ENCODE measurements around the gene DGAT2. TPM values are rescaled to one million over a fixed set of nuclear protein-coding genes. Genes with fewer than 3 reads are reported as not detected.
A peak's percentile ranks its signal among the peaks of the same experiment; 100 is the strongest.

The DGAT2 gene
- total RNA-seq = 7.4 TPM
- long read RNA-seq, transcript DGAT2-201 (8 exons, 2,453 nt) = major isoform, 20 of 23 reads
- long read RNA-seq, partial matches to known transcripts = 2 of 23 reads
- long read RNA-seq, other reads (novel, unspliced or antisense) = 0 of 23 reads

- peaks cover 38% of the 10 kb centered on the region for H3K4me1 ChIP-seq
- DNase-seq (peak; percentile 88), ATAC-seq (peak; percentile 84 to 90)
- H3K36me3 ChIP-seq = no peaks in the 10 kb centered on the region
- H3K27ac ChIP-seq = peak within 1 kb of the TSS; percentile 71
- peak; percentile 18 for TF ChIP-seq CTCF (IDR thresholded peaks at IDR 0.05)
- H3K4me3 ChIP-seq = peak within 1 kb of the TSS; percentile 59
- peaks cover 24% of the 10 kb centered on the region for H3K27me3 ChIP-seq (ENCODE audit: low read depth)
- intact Hi-C loops (cut with DNase I) = no loop called here
- no peaks in the 10 kb centered on the region for H3K9me3 ChIP-seq
These were observed at the start of gene DGAT2 for GRCh38 chr11:75768112-75768908. Gene DGAT2, plus strand, starts transcription at chr11:75768778. Its CDS starts 214 bp downstream, at chr11:75768992.

GRCh38 chr11:75719340-75720239 is 49.0 kb upstream of the DGAT2 start:
- no peaks in the 10 kb centered on the region for H3K27me3 ChIP-seq (ENCODE audit: low read depth)
- H3K4me3 ChIP-seq = no peak overlapping the region
- H3K36me3 ChIP-seq = no peaks in the 10 kb centered on the region
- DNase-seq = no peak
- ATAC-seq = no peak
- no peak for TF ChIP-seq CTCF (IDR thresholded peaks at IDR 0.05)
- intact Hi-C loops (cut with DNase I) = no loop called here
- H3K27ac ChIP-seq = no peak overlapping the region
- H3K4me1 ChIP-seq = no peaks in the 10 kb centered on the region
- no peaks in the 10 kb centered on the region for H3K9me3 ChIP-seq

GRCh38 chr11:75720639-75721038 is 47.9 kb upstream of the DGAT2 start:
- no peak for ATAC-seq
- no peaks in the 10 kb centered on the region for H3K9me3 ChIP-seq
- no peak overlapping the region for H3K27ac ChIP-seq
- H3K4me1 ChIP-seq = no peaks in the 10 kb centered on the region
- H3K36me3 ChIP-seq = no peaks in the 10 kb centered on the region
- TF ChIP-seq CTCF (IDR thresholded peaks at IDR 0.05) = no peak
- no peaks in the 10 kb centered on the region for H3K27me3 ChIP-seq (ENCODE audit: low read depth)
- intact Hi-C loops (cut with DNase I) = no loop called here
- no peak for DNase-seq
- no peak overlapping the region for H3K4me3 ChIP-seq

GRCh38 chr11:75721852-75722668 is 46.5 kb upstream of the DGAT2 start:
- DNase-seq = no peak
- intact Hi-C loops (cut with DNase I) = no loop called here
- no peak overlapping the region for H3K27ac ChIP-seq
- H3K4me1 ChIP-seq = no peaks in the 10 kb centered on the region
- no peak overlapping the region for H3K4me3 ChIP-seq
- no peaks in the 10 kb centered on the region for H3K36me3 ChIP-seq
- TF ChIP-seq CTCF (IDR thresholded peaks at IDR 0.05) = no peak
- no peaks in the 10 kb centered on the region for H3K9me3 ChIP-seq
- ATAC-seq = no peak
- no peaks in the 10 kb centered on the region for H3K27me3 ChIP-seq (ENCODE audit: low read depth)

- no peak for TF ChIP-seq CTCF (IDR thresholded peaks at IDR 0.05)
- no peak for ATAC-seq
- H3K4me1 ChIP-seq = no peaks in the 10 kb centered on the region
- no peaks in the 10 kb centered on the region for H3K36me3 ChIP-seq
- no peak overlapping the region for H3K4me3 ChIP-seq
- intact Hi-C loops (cut with DNase I) = no loop called here
- no peaks in the 10 kb centered on the region for H3K9me3 ChIP-seq
- no peak for DNase-seq
- no peak overlapping the region for H3K27ac ChIP-seq
- no peaks in the 10 kb centered on the region for H3K27me3 ChIP-seq (ENCODE audit: low read depth)
These were observed 45.9 kb upstream of the DGAT2 start for GRCh38 chr11:75722669-75723042.

Measured in lower lobe of right lung (tissue), 2 donors.